NCI-H510A treated with DMSO at 0.1 percent for 48 hours (cell line): ENCODE measurements around the gene HOXB4.

Experiments used
- DNase-seq: peaks from one replicate; lab custom pipeline; 2025; lab: John Stamatoyannopoulos, UW

Gene HOXB4

GRCh38 chr17:48577946-48578615 lies at the start of gene HOXB4:
Gene HOXB4, minus strand, starts transcription at chr17:48578350. Its CDS starts 31 bp downstream, at chr17:48578319.
- DNase-seq: no peak

- DNase-seq: no peak
Measured at GRCh38 chr17:48627118-48627597, 49.0 kb upstream of the HOXB4 start.

- no peak for DNase-seq
Measured at GRCh38 chr17:48626245-48627117, 48.3 kb upstream of the HOXB4 start, which contains the start of gene HOXB9. Gene HOXB9, minus strand, starts transcription at chr17:48626358. Its CDS starts 89 bp downstream, at chr17:48626269.

GRCh38 chr17:48625495-48626244 lies 47.5 kb upstream of the HOXB4 start:
- DNase-seq: no peak

- DNase-seq: no peak
Measured at GRCh38 chr17:48624544-48625494, 46.7 kb upstream of the HOXB4 start.

GRCh38 chr17:48624118-48624517 lies 46.0 kb upstream of the HOXB4 start:
- DNase-seq: no peak

- DNase-seq: no peak
Measured at GRCh38 chr17:48623583-48623982, 45.4 kb upstream of the HOXB4 start.

GRCh38 chr17:48622857-48623256 lies 44.7 kb upstream of the HOXB4 start:
- no peak for DNase-seq

GRCh38 chr17:48621410-48622392 lies 43.6 kb upstream of the HOXB4 start:
- DNase-seq: no peak

- DNase-seq: no peak
Measured at GRCh38 chr17:48620461-48621139, 42.5 kb upstream of the HOXB4 start.

- DNase-seq: no peak
Measured at GRCh38 chr17:48619826-48620449, 41.8 kb upstream of the HOXB4 start.

- peak; percentile 98 for DNase-seq
Measured at GRCh38 chr17:48618256-48618896, 40.2 kb upstream of the HOXB4 start.

- no peak for DNase-seq
Measured at GRCh38 chr17:48617471-48618255, 39.5 kb upstream of the HOXB4 start.

GRCh38 chr17:48616717-48617470 lies 38.7 kb upstream of the HOXB4 start:
- DNase-seq: no peak

GRCh38 chr17:48615963-48616716 lies 38.0 kb upstream of the HOXB4 start:
- DNase-seq: no peak
